Progenitor cell of endocrine pancreas (in vitro differentiated cells): ENCODE results near the gene B3GLCT. TPM values are rescaled to one million over a fixed set of nuclear protein-coding genes. Genes with fewer than 3 reads are reported as not detected.
"Not testable (repeated sequence)": the region's sequence is repeated elsewhere in the genome, so short reads cannot be mapped to it uniquely, and the experiment has no call there.

Experiments
- DNase-seq: peaks from one replicate; pipeline ENCODE4 v3.0.0; 2021; ENCODE audit warnings: low spot score; ENCODE audit not compliant: unreplicated experiment
- H3K27ac Mint-ChIP-seq: 2 replicates; pipeline ENCODE4 v1.8.0; 2021; ENCODE audit warnings: mild to moderate bottlenecking, moderate library complexity, mixed read lengths
- H3K27me3 Mint-ChIP-seq: 2 replicates; pipeline ENCODE4 v1.8.0; 2021; ENCODE audit warnings: mixed read lengths
- H3K36me3 Mint-ChIP-seq: 2 replicates; pipeline ENCODE4 v1.8.0; 2022; ENCODE audit warnings: mixed read lengths; ENCODE audit not compliant: insufficient read depth
- H3K4me1 Mint-ChIP-seq: 2 replicates; pipeline ENCODE4 v1.8.0; 2021; ENCODE audit warnings: low read depth, mixed read lengths
- H3K4me3 Mint-ChIP-seq: 2 replicates; pipeline ENCODE4 v1.8.0; 2021; ENCODE audit warnings: low read depth, mild to moderate bottlenecking, moderate library complexity, mixed read lengths
- H3K9me3 Mint-ChIP-seq: 2 replicates; pipeline ENCODE4 v1.8.0; 2021; ENCODE audit warnings: low read depth, mixed read lengths
- CTCF ChIP-seq: fragments of 200-600 bp; sonication (generic); IDR thresholded peaks from one replicate; pipeline ENCODE4 v1.5.0; 2021; ENCODE audit warnings: antibody characterized with exemption, mild to moderate bottlenecking; ENCODE audit not compliant: unreplicated experiment
- total RNA-seq: library from RNA; stranded (reverse); gene quantifications from 2 replicates; pipeline ENCODE4 v1.2.1, GENCODE V29; 2021

The B3GLCT gene
- total RNA-seq, 1 donor from 2014 or later, result 6.6 TPM

GRCh38 chr13:31331068-31331467 is 131.3 kb downstream of the B3GLCT start:
- no peak for TF ChIP-seq CTCF
- H3K36me3 Mint-ChIP-seq, result no peaks in the 10 kb centered on the region
- H3K27ac Mint-ChIP-seq, result no peak overlapping the region
- no peaks in the 10 kb centered on the region for H3K4me1 Mint-ChIP-seq
- H3K9me3 Mint-ChIP-seq, result peaks cover 2% of the 10 kb centered on the region
- no peak overlapping the region for H3K4me3 Mint-ChIP-seq
- no peak for DNase-seq
- no peaks in the 10 kb centered on the region for H3K27me3 Mint-ChIP-seq

DNA sequence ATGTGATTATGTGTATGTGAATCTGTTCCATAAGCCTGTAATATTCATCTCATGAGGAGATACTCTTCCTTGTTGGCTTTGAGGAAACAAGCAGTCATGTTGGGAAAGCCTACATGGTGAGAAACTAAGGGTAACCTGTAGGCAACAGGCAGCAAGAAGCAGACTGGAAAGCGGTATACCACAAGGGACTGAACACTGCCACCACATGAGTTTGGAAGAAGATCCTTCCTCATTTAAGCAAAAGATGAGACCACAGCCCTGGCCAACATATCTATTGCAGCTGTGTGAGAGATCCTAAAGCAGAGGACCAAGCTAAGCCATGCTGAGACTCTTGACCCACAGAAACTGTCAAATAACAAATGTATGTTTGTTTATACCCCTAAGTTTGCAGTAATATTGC is 134.8 kb downstream of the B3GLCT start:
- TF ChIP-seq CTCF, result no peak
- DNase-seq, result no peak
- Mint-ChIP-seq H3K27me3 (no peaks in the 10 kb centered on the region), H3K36me3 (no peaks in the 10 kb centered on the region), H3K4me3 (no peak overlapping the region), H3K9me3 (peaks cover 24% of the 10 kb centered on the region), H3K4me1 (no peaks in the 10 kb centered on the region), H3K27ac (no peak overlapping the region)

GRCh38 chr13:31334994-31335557 is 135.3 kb downstream of the B3GLCT start:
- DNase-seq, result no peak
- Mint-ChIP-seq H3K36me3 (no peaks in the 10 kb centered on the region), H3K9me3 (peaks cover 24% of the 10 kb centered on the region), H3K4me3 (no peak overlapping the region), H3K4me1 (no peaks in the 10 kb centered on the region), H3K27ac (no peak overlapping the region), H3K27me3 (no peaks in the 10 kb centered on the region)
- TF ChIP-seq CTCF, result no peak

- H3K27ac Mint-ChIP-seq, DNase-seq, H3K4me3 Mint-ChIP-seq, H3K27me3 Mint-ChIP-seq, H3K4me1 Mint-ChIP-seq, H3K36me3 Mint-ChIP-seq: not testable (repeated sequence)
- peaks cover 33% of the 10 kb centered on the region for H3K9me3 Mint-ChIP-seq
Measured at GRCh38 chr13:31339616-31340015, 139.8 kb downstream of the B3GLCT start.

- not testable (repeated sequence) for H3K27me3 Mint-ChIP-seq, DNase-seq, H3K27ac Mint-ChIP-seq, H3K4me1 Mint-ChIP-seq, H3K4me3 Mint-ChIP-seq, H3K36me3 Mint-ChIP-seq
- peaks cover 33% of the 10 kb centered on the region for H3K9me3 Mint-ChIP-seq
Measured at GRCh38 chr13:31340848-31341247, 141.1 kb downstream of the B3GLCT start.

GRCh38 chr13:31346891-31347290 is 147.1 kb downstream of the B3GLCT start:
- H3K4me1 Mint-ChIP-seq, result no peaks in the 10 kb centered on the region
- no peak for TF ChIP-seq CTCF
- H3K36me3 Mint-ChIP-seq, result no peaks in the 10 kb centered on the region
- peaks cover 4% of the 10 kb centered on the region for H3K27me3 Mint-ChIP-seq
- no peak overlapping the region for H3K27ac Mint-ChIP-seq
- peaks cover 3% of the 10 kb centered on the region for H3K9me3 Mint-ChIP-seq
- H3K4me3 Mint-ChIP-seq, result no peak overlapping the region
- no peak for DNase-seq
